NOMO-1 (cell line): ENCODE measurements around the gene TTLL1.
"Not testable (repeated sequence)": the region's sequence is repeated elsewhere in the genome, so short reads cannot be mapped to it uniquely, and the experiment has no call there.

Experiments used
- DNase-seq, 2 experiments: peaks; one replicate each; lab custom pipeline; 2025; ENCODE audit not compliant: unreplicated experiment in 2 of 2; lab: John Stamatoyannopoulos, UW

The TTLL1 gene

DNA sequence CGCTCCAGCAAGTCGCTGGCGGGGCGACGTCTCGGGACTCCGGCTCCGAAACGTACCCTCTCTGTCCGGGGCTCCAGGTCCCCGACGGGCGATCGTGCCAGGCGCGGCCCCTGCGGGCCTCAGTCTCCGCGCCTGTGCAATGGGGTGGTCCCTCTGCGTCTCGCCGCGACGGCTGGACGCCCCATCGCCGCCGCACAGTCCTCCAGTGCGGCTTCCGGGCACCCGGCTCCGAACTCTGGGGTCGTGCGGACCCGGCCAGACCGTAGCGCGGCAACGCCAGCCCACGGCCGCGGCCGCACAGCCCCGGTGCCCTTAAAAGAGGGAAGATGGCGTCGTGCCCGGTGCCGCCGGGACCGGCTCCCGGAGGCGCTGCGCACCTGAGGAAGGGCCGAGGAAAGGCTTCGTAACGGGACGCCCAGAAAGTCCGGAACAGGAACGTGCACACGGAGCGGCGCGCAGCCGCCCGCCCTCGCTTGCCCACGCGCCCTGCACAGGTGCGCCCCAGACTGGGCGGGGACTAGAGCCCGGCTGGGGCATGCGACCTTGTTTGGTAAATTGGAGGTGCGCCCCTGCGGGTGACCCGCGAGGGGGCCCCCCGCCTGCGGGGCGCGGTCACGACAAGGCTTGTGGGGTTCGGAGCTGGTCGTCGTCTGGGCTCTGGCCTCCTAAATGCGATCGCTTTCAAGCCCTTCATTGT lies 21.9 kb upstream of the TTLL1 start:
- peak in 1 of 2 experiments; percentile 16 for DNase-seq

DNA sequence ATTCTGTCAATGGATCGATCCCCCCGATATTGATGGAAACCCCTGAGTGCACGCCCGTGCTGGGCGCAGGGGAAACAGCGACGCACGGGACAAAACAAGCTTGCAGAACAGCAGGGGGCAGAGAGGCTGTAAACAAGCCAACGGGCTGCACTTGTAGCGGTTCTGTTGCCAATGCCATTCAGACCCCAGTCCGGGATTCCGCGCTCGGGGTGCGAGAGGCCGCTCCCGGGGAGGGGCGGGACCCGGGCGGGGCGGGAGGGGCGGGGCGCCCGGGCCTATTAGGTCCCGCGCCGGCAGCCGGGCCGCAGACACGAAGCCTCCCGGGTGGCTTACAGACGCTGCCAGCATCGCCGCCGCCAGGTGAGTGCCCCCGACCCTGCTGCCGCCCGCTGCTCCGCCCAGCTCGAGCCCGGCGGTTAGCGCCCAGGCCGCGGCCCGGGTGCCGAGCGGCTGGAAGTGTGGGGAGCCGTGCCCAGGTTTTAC lies 21.3 kb upstream of the TTLL1 start, which contains the start of gene BIK:
Gene BIK (plus strand): TSS at position 307 of the 483 bp plus-strand sequence. CDS start 13,273 bp downstream, outside the sequence.
- peak; percentile 66 to 78 for DNase-seq

DNA sequence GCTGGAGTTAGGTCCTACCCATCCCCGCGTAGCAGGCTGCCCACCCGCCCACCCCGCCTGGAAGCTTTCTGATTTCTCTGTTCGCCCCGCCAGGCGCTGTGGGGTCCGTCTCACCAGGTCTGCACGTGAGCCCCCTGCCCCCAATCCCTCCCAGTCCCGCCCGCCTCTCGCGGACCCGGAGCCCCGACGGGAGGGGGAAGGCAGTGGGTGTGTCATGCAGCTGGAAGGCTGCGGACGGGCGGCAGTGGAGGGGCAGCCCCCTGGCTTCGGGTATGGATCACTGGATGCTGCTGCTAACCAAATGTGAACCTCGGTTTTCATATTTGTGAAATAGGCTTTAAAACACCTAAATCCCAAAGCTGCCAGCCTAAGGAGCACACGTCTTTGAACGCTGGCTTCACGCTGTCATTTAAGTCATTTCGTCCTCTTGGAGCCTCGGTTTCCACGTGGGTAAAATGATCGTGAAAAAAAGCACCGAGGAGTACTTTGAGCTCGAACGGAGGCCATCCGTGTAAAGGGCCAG lies 20.8 kb upstream of the TTLL1 start:
- peak in 1 of 2 experiments; percentile 12 for DNase-seq

DNA sequence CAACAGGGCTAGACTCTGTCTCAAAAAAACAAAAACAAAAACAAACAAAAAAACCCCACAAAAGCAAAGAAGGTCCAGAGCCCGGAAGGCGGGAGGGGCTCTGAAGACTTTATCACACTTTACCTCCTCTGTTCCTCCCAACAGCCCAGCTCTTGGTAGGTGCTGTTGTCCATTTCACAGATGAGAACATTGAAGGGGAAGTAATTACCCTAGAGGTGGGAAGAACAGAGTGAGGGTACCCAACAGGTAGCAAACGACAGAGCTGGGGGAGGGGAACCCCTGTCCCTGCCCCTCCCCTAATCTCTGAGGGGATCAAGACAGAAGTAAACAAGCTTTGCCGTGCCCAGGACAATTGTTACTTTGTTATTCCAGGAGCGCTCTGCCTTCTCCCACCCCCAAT lies 20.3 kb upstream of the TTLL1 start:
- DNase-seq: no peak

DNA sequence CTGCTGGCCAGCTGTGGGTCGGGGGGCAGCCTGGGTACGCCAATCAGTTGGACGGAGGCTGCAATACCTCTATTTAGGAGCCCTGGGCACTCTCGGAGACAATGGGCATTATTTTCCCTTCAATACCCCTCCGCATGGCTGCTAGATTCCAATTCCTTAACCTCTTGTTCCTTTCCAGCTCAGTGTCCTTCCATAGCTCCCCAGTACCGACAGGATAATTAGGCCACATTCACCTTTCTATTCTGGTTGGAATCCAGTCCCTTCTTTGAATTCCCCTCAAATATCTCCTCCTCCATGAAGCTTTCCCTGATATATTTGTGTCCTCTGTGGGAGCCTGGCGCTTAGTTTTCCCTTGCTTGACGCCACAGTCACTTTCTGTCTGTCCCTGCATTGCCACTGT lies 17.1 kb upstream of the TTLL1 start:
- no peak for DNase-seq

DNA sequence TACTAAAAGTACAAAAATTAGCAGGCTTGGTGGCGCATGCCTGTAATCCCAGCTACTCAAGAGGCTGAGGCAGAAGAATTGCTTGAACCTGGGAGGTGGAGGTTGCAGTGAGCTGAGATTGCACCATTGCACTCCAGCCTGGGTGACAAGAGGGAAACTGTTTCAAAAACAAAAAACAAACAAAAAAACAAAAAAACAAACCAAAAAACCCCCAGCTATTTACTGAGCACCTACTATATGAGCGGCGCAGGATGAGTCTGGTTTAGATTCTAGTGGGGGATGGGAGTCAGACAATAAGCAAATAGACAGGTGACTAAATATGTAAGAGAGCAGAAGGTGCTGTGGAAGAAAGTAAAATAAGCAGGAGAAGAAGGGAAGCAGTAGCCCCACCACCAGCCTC lies 15.8 kb upstream of the TTLL1 start:
- DNase-seq: not testable (repeated sequence)

DNA sequence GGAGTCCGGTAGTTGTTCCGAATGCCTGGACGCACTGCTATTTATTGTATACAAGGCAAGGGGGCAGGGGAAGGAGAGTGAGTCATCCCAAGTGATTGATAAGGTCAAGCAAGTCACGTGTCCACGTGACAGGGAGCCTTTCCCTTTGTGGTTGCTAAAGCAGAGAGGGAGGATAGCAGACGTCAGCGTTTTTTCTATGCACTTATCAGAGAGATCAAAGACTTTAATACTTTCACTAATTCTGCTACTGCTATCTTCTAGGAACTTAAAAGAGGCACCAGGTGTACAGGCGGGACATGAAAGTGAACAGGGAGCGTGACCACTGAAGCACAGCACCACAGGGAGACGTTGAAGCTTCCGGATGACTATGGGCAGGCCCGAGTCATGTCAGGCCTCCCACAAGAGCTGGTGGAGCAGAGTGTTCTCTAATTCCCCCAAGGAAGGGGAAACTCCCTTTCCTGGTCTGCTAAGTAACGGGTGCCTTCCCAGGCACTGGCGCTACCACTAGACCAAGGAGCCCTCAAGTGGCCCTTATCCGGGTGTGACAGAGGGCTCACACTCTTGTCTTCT lies 14.9 kb upstream of the TTLL1 start:
- DNase-seq: peak in 1 of 2 experiments; percentile 42

DNA sequence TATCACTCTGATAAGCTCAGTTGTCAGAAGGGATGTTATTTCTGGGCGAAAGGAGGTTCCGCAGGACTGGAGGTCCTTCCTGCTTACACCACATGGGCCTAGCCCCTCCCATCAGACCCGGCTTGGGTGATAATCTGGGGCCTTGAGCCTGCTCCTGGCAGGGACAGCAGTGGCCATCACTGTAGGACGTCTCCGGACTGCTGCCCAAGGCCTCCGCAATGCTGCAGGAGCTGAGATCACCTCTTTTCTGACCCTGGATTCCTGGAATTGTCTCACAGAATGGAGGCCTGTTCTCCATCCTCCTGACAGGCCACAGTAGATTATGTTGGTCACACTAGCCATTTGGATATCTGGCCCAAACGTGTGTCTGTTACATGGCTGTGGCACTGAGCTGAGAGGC lies 12.1 kb upstream of the TTLL1 start:
- DNase-seq: no peak

DNA sequence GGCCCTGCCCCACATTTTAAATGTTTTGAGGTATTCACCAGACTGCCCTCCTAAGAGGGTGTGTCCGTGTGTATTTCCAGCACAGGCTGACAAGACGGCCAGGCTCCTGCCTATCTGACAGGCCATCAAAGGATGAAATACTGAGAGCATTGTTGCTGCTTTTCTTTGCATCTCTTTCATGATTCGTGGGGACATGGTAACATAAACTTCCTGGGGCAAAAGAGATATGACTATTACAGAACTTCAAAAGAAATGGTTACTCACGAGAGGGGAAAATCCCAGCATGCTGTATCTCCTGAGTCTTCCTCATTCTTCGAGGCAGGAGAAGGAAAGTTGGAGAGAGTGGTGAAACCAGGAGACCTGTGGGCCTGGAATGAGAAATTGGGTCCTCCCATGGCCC lies 11.0 kb upstream of the TTLL1 start:
- DNase-seq: no peak

DNA sequence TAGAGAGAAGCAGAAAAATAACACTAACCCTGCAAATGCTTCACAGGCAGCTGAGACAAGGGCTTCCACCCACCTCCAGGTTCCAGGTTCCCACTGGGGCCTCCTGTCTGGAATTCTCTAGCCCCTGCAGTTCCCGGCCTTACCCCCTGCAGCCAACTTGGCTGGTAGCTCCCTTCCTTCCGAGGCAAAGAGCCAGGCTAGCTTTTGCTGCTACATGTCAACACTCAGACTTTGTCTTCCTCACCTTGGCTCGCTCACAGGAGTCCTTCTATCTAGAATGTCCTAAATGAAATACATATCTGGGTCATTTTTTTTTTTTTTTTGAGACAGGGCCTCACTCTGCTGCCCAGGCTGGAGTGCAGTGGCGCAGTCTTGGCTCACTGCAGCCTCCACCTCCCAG lies 9.9 kb upstream of the TTLL1 start:
- no peak for DNase-seq

DNA sequence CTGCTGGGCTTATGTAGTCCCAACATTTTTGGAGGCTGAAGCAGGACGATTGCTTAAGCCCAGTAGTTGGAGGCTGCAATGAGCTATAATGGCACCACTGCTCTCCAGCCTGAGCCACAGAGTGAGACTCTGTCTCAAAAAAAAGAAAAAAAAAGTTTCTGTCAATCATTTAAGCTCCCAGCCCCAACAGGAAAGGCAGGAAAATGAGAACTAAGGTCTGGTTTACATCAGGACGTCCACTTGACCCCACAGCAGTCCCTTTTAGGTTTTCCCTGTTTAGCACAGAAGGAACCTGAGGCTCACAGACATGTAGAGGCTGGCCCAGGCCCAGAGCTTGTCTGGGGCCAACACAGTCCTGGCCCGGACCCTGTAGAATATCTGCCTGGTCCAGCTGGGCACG lies 9.2 kb upstream of the TTLL1 start:
- no peak for DNase-seq

DNA sequence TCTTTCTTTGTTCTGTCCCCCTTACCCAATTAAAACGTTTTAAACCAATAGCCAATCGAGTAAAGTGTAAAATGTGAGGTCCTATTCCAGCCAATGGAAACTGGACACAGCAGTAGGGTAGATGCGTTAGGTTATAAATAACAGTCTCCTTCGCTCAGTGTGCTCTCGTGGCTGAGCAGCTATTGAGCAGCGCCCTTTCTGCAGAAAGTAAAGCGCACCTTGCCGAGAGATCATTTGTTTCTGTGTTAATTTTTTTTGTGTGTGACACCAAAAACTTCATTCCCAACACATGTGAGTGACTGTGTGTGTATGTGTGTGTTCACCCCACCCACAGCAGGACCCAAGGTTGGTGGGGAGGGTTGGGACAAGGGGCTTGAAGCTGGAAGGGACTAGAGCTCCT lies 7.2 kb upstream of the TTLL1 start:
- no peak for DNase-seq

DNA sequence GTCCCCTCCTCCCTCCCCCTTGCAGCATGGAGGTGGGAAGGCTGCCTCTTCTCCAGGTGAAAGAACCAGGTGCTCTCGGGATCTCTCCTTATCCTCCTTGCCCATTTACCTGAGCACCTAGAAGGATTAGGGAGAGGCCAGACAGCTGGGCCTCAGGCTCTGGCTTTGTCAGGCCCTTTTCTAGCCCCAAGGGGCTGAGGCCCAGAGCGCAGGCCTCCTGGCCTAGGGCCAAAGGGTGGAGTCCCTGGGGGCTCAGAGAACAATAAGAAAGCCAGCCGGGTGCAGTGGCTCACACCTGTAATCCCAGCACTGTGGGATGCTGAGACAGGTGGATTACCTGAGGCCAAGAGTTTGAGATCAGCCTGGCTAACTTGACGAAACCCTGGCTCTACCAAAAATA lies 5.4 kb upstream of the TTLL1 start:
- no peak for DNase-seq

DNA sequence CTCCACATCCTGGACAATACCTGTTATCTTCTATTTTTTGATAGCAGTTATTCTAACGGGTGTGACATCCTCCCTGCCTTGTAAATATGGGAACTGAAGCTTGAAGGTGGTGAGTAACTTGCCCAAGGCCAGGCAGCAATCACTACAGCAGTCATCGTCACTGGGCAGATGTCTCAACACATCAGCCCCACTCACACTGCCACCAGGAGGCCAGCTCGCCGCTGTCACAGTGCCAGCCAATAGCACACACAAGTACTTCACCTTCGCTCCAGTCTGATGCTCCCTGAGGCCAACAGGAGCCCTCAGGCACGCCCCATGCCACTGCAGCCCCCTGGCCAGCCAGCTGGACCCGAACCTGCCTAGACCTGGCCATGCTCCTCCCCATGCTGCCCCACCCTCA lies 4.9 kb upstream of the TTLL1 start:
- peak; percentile 93 for DNase-seq

DNA sequence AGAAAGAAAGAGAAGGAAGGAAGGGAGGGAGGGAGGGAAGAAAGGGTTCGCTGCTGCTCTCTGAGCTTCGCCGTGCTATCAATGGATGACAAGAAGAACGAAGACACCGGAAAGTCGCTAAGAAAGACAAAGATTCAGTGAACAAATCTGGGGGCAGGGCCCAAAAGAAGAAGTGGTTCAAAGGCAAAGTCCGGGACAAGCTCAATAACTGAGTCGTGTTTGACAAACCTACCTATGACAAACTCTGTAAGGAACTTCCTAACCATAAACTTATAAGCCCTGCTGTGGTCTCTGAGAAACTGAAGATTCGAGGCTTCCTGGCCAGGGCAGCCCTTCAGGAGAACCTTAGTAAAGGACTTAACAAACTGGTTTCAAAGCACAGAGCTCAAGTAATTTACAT lies 2.9 kb upstream of the TTLL1 start:
- peak; percentile 77 to 83 for DNase-seq

DNA sequence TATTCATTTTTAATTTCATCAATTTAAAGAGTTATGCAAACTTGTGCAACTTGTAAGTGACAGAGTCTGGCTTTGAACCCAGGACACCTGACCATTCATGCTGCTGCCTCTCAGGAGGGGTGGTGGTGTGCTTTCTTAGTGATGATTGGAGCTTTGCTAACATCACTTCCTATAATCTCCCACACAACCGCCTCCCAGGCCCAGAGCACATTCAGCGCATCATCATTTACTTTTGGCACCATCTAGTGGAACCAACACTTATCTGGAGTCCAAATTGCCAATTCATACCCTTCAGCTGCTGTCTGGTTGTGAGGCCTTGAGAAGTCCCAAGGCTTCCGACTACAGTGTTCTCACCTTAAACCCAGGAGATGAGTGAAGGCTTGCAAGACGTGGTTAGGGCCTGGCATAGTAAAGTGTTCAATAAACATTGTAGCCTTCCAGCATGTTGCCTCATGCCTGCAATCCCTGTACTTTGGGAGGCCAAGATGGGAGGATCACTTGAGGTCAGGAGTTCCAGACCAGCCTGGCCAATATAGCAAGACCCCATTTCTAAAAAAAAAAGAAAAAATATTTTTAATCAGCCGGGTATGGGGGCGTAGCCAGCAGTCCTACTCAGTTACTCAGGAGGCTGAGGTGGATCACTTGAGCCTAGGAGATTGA lies 1.1 kb upstream of the TTLL1 start:
- peak; percentile 92 to 95 for DNase-seq

DNA sequence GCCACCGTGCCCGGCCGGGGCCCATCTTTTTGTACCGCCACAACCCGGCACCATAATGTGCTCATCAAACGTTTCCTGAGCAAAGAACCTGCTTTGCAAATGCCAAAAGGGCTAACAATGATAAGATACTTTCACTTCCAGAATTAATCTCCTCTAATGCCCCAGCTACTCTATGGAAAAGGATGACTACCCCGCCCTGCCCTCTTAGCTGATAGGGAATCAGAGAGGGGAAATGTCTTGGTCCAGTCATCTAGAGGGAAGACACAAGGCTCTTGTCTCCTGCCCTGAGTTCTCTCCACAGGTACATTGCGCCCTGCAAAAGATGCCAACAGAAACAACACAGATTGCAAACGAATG lies 586 bp downstream of the TTLL1 start:
- DNase-seq: peak; percentile 29 to 45

DNA sequence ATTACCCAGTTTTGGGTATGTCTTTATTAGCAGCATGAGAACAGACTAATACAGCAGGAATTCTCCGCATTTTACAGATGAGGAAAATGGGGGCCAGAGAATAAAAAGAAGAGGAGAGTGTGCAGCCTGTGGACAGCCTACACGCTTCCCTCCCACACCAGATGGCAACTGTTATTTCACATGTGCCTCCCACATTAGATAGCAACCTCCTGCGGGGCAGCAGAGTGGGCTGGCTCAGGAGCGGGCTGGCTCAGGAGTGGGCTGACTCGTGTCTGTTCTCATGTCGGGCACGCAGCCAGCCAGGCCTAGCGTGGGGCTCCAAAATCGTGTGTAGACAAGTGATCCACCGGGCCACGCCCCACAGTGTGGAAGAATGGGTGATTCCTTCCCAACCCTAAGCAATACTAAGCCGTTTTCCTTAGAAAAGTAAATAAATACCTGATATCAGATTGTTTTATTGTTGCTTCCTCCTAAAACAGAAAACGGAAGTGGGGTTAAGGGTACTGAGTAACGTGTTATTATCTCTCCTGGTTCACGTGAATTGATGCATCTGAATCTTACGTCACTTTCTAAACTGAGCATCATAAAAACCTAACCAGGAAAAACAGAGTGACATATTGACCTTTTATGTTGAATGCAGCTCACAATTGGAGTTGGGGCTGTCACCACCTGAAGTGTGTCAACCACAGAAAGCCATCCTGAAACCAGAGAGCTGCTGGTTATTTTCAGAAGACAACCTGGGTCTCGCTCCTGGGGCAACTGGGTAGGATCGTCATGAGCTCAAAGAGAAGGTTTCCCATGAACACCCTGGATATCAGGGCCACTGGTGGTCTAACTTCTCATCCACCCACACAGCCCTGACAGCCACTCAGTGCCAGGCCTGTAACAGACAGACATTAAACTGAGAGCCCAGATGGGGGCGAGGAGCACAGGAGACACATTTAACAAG lies 3.3 kb downstream of the TTLL1 start:
- peak in 1 of 2 experiments; percentile 49 for DNase-seq

DNA sequence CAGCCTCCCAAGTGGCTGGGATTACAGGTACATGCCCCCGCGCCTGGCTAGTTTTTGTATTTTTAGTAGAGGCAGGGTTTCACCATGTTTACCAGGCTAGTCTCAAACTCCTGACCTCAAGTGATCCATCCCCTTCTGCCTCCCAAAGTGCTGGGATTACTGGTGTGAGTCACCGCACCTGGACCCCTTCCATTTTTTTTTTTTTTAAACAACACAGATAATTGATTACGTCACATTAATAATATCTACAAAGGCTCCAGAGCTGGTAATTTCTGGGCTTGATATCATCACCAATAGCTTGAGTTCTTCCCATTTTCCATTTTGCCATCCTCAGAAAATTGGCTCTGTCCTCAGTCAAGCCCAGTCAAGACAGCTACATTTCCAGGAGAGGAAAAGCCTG lies 7.2 kb downstream of the TTLL1 start:
- no peak for DNase-seq

DNA sequence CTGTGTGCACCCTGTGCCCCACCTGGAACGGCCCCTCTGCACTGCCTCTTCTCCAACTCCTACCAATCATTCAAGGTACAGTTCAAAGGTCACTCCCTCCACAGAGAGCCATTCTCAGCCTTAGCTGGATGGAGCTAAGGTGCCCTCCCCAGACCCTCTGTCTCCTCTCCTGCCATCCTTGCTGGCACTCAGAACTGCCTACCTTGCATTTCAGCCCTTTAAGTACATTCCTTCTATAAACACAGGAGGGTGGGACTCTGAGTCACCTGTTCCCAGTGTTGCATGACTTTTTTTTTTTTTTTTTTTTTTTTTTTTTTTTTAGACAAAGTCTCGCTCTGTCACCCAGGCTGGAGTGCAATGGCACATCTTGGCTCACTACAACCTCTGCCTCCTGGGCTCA lies 8.6 kb downstream of the TTLL1 start:
- no peak for DNase-seq

DNA sequence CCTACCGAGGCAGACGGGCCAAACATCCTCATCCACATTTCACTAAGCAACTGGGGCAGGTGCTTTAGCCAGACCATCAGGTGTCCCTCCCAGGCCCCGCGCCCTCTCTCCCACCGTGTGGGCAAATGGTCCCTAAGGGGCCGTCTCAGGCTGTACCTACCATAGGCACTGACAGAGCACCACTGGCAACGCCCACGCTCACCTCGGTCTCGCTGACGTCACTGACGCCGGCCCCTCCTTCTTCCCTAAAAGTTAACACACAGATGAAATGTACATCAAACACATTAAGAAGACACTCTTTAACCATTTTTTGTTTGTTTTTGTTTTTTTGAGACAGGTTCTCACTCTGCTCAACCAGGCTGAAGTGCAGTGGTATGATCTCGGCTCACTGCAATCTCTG lies 9.4 kb downstream of the TTLL1 start:
- DNase-seq: no peak
